Ovary (tissue), 3 donors: ENCODE results near the gene KCNK6.

Experiments used
- CTCF ChIP-seq, 3 donors: fragments of 450-650 bp in 2 of 3; fragments of 200-600 bp in 1 of 3; IDR thresholded peaks; one replicate each; pipeline versions ENCODE4 v1.5.1 to v1.8.0; 2016 to 2022; ENCODE audit warnings: antibody characterized with exemption in 3 of 3, mild to moderate bottlenecking in 1 of 3
- POLR2A ChIP-seq: fragments of 450-650 bp; IDR thresholded peaks from one replicate; pipeline ENCODE4 v1.6.1; 2017; ENCODE audit warnings: antibody characterized with exemption, mild to moderate bottlenecking, moderate library complexity
- donor health status: DM: no; HTN: no; CAD: no.

GRCh38 chr19:38371081-38371480 is 51.4 kb downstream of the KCNK6 start:
- TF ChIP-seq CTCF (IDR thresholded peaks at IDR 0.05) (no peak), POLR2A (no peak)
